ENCODE results near the gene PLA2G4E. TPM values are rescaled to one million over a fixed set of nuclear protein-coding genes. Genes with fewer than 3 reads are reported as not detected.

Gene PLA2G4E
- total and polyA plus RNA-seq, 9 of the 15 experiments (the other 6 are each of a cell fraction or from before 2014, with no cell fraction given): 0.03 TPM; not detected in 8

DNA sequence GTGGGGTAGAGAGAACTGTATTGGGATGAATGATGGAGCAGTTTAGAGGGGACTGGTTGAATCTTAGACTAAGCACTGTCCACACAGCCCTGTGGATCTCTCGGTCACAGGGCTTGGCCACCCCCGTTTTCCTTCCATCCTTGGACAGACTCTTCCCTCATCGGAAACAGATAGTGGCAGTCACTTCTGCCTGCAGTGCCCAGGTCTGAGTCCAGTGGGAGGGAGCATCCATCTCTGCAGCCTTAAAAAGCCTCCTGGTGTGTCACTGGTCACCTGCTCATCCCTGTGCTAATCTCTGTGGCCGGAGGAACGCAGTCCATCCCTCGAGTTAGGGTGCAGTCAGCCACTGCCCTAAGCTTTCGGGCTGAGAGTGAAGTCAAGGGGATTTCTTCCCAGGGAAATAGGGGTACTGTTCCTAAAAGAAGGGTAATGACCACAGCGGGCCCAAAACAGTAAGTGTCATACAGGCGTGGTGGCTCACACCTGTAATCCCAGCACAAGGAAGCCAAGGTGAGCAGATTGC, 41.5 kb upstream of the PLA2G4E start:
- intact Hi-C loops (cut with micrococcal nuclease): loop anchor here (10.0 kb wide), 1 partner anchor 322 kb away; no protein-coding TSS in a partner anchor
- H3K9me3 ChIP-seq (replicated peaks; ENCODE audit: control insufficient read depth, insufficient read depth, low read depth, low read length): 0 out of 2 replicates have a peak, but pooled peaks cover 2% of the 10 kb centered on the region
- no peaks in the 10 kb centered on the region; the same call in 1 of the 2 replicates for H4K20me1 ChIP-seq (replicated peaks; ENCODE audit: control insufficient read depth, insufficient read depth, low read length)
- in situ Hi-C loops (cut with MboI): no loop called here
- no peaks in the 10 kb centered on the region for H3K79me2 ChIP-seq (ENCODE audit: control insufficient read depth, insufficient read depth, low read length)
- H3K9ac ChIP-seq (ENCODE audit: insufficient read depth in 1 of 2, low read depth in 2 of 2, low read length in 2 of 2): no peak overlapping the region
- TF ChIP-seq, protein P1, sequence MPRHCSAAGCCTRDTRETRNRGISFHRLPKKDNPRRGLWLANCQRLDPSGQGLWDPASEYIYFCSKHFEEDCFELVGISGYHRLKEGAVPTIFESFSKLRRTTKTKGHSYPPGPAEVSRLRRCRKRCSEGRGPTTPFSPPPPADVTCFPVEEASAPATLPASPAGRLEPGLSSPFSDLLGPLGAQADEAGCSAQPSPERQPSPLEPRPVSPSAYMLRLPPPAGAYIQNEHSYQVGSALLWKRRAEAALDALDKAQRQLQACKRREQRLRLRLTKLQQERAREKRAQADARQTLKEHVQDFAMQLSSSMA (CRISPR knock-in tag; IDR thresholded peaks at IDR 0.05): no peak
- TF ChIP-seq, protein P2, sequence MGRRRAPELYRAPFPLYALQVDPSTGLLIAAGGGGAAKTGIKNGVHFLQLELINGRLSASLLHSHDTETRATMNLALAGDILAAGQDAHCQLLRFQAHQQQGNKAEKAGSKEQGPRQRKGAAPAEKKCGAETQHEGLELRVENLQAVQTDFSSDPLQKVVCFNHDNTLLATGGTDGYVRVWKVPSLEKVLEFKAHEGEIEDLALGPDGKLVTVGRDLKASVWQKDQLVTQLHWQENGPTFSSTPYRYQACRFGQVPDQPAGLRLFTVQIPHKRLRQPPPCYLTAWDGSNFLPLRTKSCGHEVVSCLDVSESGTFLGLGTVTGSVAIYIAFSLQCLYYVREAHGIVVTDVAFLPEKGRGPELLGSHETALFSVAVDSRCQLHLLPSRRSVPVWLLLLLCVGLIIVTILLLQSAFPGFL (CRISPR knock-in tag; IDR thresholded peaks at IDR 0.05): no peak
- TF ChIP-seq NFXL1 (CRISPR knock-in tag; IDR thresholded peaks at IDR 0.05) (no peak), GATA2 (CRISPR knock-in tag; IDR thresholded peaks at IDR 0.05) (no peak), MAFK (IDR thresholded peaks at IDR 0.05; ENCODE audit: low read length) (no peak), MAX (CRISPR knock-in tag; IDR thresholded peaks at IDR 0.05) (no peak), SMAD2 (IDR thresholded peaks at IDR 0.05; ENCODE audit: low read depth, low read length) (no peak)
- CTCF ChIA-PET (ENCODE audit: low intra/inter-chr PET ratio): interaction anchor here (0.7 kb wide), 1 partner anchor 200 kb away, joined by 3 read pairs; no protein-coding TSS in a partner anchor
- no peaks in the 10 kb centered on the region for H3K36me3 ChIP-seq (ENCODE audit: control insufficient read depth, insufficient read depth, low read length)
- 2% methylated on average over 9 of the region's 9 CpGs for WGBS (ENCODE audit: insufficient coverage, low coverage, missing lambda C conversion rate)
- ATAC-seq: no peak
- H3K9me1 ChIP-seq (ENCODE audit: control insufficient read depth, insufficient read depth, low read length): peaks cover 4% of the 10 kb centered on the region
- H2AFZ ChIP-seq (ENCODE audit: low read depth, low read length): no peak overlapping the region
- no peak overlapping the region for H3K27ac ChIP-seq (ENCODE audit: extremely low read depth, low read depth, low read length)
- FAIRE-seq: no peak
- H3K27me3 ChIP-seq (ENCODE audit: control insufficient read depth in 2 of 2, insufficient read depth in 2 of 2, low read length in 2 of 2): peaks cover 4 to 59% of the 10 kb centered on the region in 2 experiments; a peak in 4 of 5 replicates
- DNase-seq (ENCODE audit: extremely low read depth in 1 of 4, low spot score in 3 of 4): no peak
- no TSS peak for BruUV-seq (replicated peaks)
- no peak overlapping the region for H3K4me2 ChIP-seq (ENCODE audit: insufficient read depth, low read length)
- POLR2A ChIA-PET: interaction anchor here (0.6 kb wide), 1 partner anchor 1746 kb away, joined by 4 read pairs; no protein-coding TSS in a partner anchor
- H3K4me3 ChIP-seq: no peak overlapping the region
- H3K4me1 ChIP-seq (replicated peaks in 1 of 2; ENCODE audit: control insufficient read depth in 2 of 2, insufficient read depth in 2 of 2, low read length in 2 of 2): no peaks in the 10 kb centered on the region; a peak in 2 of 5 replicates
